HUES6 (cell line): ENCODE measurements around the gene SH2D4B.
"Not testable (repeated sequence)": the region's sequence is repeated elsewhere in the genome, so short reads cannot be mapped to it uniquely, and the experiment has no call there.

Source experiments
- H3K27ac ChIP-seq: 2 replicates; pipeline ENCODE4 v1.7.0; 2013; ENCODE audit warnings: low read depth, mild to moderate bottlenecking, low read length, inconsistent platforms
- H3K27me3 ChIP-seq: 2 replicates; pipeline ENCODE4 v1.6.1; 2013; ENCODE audit warnings: low read length; ENCODE audit not compliant: control insufficient read depth, insufficient read depth
- H3K36me3 ChIP-seq: 2 replicates; pipeline ENCODE4 v1.6.1; 2013; ENCODE audit warnings: low read length; ENCODE audit not compliant: control insufficient read depth, insufficient read depth
- H3K4me1 ChIP-seq: 2 replicates; pipeline ENCODE4 v1.6.1; 2013; ENCODE audit warnings: low read length; ENCODE audit not compliant: control insufficient read depth, insufficient read depth
- H3K4me3 ChIP-seq: 2 replicates; pipeline ENCODE4 v1.5.1; 2013; ENCODE audit warnings: low read depth, low read length
- H3K9ac ChIP-seq: one replicate; pipeline ENCODE4 v1.6.1; 2013; ENCODE audit warnings: mild to moderate bottlenecking, low read length
- H3K9me3 ChIP-seq: 2 replicates; pipeline ENCODE4 v1.6.1; 2013; ENCODE audit warnings: low read depth, low read length; ENCODE audit not compliant: control insufficient read depth, insufficient read depth

The SH2D4B gene

GRCh38 chr10:80539421-80540031 is 1.8 kb downstream of the SH2D4B start:
- Histone ChIP-seq H3K4me1 (peaks cover 3% of the 10 kb centered on the region; the same call in 1 of the 2 replicates), H3K27ac (no peak overlapping the region), H3K36me3 (no peaks in the 10 kb centered on the region), H3K9me3 (peaks cover 6% of the 10 kb centered on the region; the same call in 1 of the 2 replicates), H3K4me3 (no peak overlapping the region), H3K27me3 (no peaks in the 10 kb centered on the region), H3K9ac (no peak overlapping the region)

- Histone ChIP-seq H3K4me3 (no peak overlapping the region), H3K27me3 (no peaks in the 10 kb centered on the region), H3K36me3 (no peaks in the 10 kb centered on the region), H3K9ac (no peak overlapping the region), H3K4me1 (peaks cover 3% of the 10 kb centered on the region; the same call in 1 of the 2 replicates), H3K27ac (no peak overlapping the region), H3K9me3 (peaks cover 6% of the 10 kb centered on the region; the same call in 1 of the 2 replicates)
These were observed 2.4 kb downstream of the SH2D4B start for GRCh38 chr10:80540136-80540535.

- H3K9ac ChIP-seq, result no peak overlapping the region
- peaks cover 3% of the 10 kb centered on the region; the same call in 1 of the 2 replicates for H3K4me1 ChIP-seq
- H3K27me3 ChIP-seq, result no peaks in the 10 kb centered on the region
- H3K9me3 ChIP-seq, result peaks cover 6% of the 10 kb centered on the region; the same call in 1 of the 2 replicates
- H3K27ac ChIP-seq, result no peak overlapping the region
- H3K36me3 ChIP-seq, result no peaks in the 10 kb centered on the region
- no peak overlapping the region for H3K4me3 ChIP-seq
These were observed 2.9 kb downstream of the SH2D4B start for GRCh38 chr10:80540618-80540980.

GRCh38 chr10:80540981-80541750 is 3.5 kb downstream of the SH2D4B start:
- Histone ChIP-seq H3K27ac (no peak overlapping the region), H3K4me1 (peaks cover 3% of the 10 kb centered on the region; the same call in 1 of the 2 replicates)

GRCh38 chr10:80542053-80542452 is 4.4 kb downstream of the SH2D4B start:
- Histone ChIP-seq H3K4me1 (peaks cover 2% of the 10 kb centered on the region; the same call in 1 of the 2 replicates), H3K27ac (no peak overlapping the region), H3K36me3 (no peaks in the 10 kb centered on the region)

More at GRCh38 chr10:80540981-80541750, 3.5 kb downstream of the SH2D4B start:
- Histone ChIP-seq H3K9ac (no peak overlapping the region), H3K36me3 (no peaks in the 10 kb centered on the region), H3K27me3 (no peaks in the 10 kb centered on the region), H3K4me3 (no peak overlapping the region), H3K9me3 (peaks cover 6% of the 10 kb centered on the region; the same call in 1 of the 2 replicates)

GRCh38 chr10:80542652-80543318 is 5.1 kb downstream of the SH2D4B start:
- Histone ChIP-seq H3K4me1 (no peaks in the 10 kb centered on the region), H3K4me3 (no peak overlapping the region), H3K27me3 (no peaks in the 10 kb centered on the region), H3K9ac (no peak overlapping the region), H3K9me3 (peaks cover 6% of the 10 kb centered on the region; the same call in 1 of the 2 replicates), H3K36me3 (no peaks in the 10 kb centered on the region), H3K27ac (no peak overlapping the region)

More at GRCh38 chr10:80542053-80542452, 4.4 kb downstream of the SH2D4B start:
- Histone ChIP-seq H3K9ac (no peak overlapping the region), H3K4me3 (no peak overlapping the region), H3K27me3 (no peaks in the 10 kb centered on the region), H3K9me3 (peaks cover 6% of the 10 kb centered on the region; the same call in 1 of the 2 replicates)

- not testable (repeated sequence) for H3K9ac ChIP-seq, H3K27ac ChIP-seq, H3K9me3 ChIP-seq, H3K36me3 ChIP-seq, H3K4me3 ChIP-seq, H3K4me1 ChIP-seq, H3K27me3 ChIP-seq
These were observed 5.6 kb downstream of the SH2D4B start for GRCh38 chr10:80543319-80543672.

- no peak overlapping the region for H3K4me3 ChIP-seq
- no peak overlapping the region for H3K27ac ChIP-seq
- no peak overlapping the region for H3K9ac ChIP-seq
- no peaks in the 10 kb centered on the region for H3K4me1 ChIP-seq
- no peaks in the 10 kb centered on the region for H3K27me3 ChIP-seq
- peaks cover 6% of the 10 kb centered on the region; the same call in 1 of the 2 replicates for H3K9me3 ChIP-seq
- no peaks in the 10 kb centered on the region for H3K36me3 ChIP-seq
These were observed 6.7 kb downstream of the SH2D4B start for GRCh38 chr10:80544316-80544953.

GRCh38 chr10:80545258-80545881 is 7.7 kb downstream of the SH2D4B start:
- no peaks in the 10 kb centered on the region for H3K27me3 ChIP-seq
- H3K9ac ChIP-seq, result no peak overlapping the region
- H3K36me3 ChIP-seq, result no peaks in the 10 kb centered on the region
- no peak overlapping the region for H3K27ac ChIP-seq
- H3K9me3 ChIP-seq, result peaks cover 6% of the 10 kb centered on the region; the same call in 1 of the 2 replicates
- H3K4me1 ChIP-seq, result no peaks in the 10 kb centered on the region
- H3K4me3 ChIP-seq, result no peak overlapping the region

GRCh38 chr10:80552151-80552646 is 14.5 kb downstream of the SH2D4B start:
- Histone ChIP-seq H3K27ac (no peak overlapping the region), H3K4me1 (peaks cover 11% of the 10 kb centered on the region), H3K27me3 (no peaks in the 10 kb centered on the region), H3K9ac (no peak overlapping the region), H3K9me3 (no peaks in the 10 kb centered on the region), H3K4me3 (no peak overlapping the region), H3K36me3 (no peaks in the 10 kb centered on the region)
